Activated naive CD8-positive, alpha-beta T cell treated with anti-CD3 and anti-CD28 coated beads, Interleukin-2, amount 10 ng/mL, durations not matched to agents 7 days and 5 days (primary cell): ENCODE data around the gene ATF7. TPM values are rescaled to one million over a fixed set of nuclear protein-coding genes. Genes with fewer than 3 reads are reported as not detected.
"Not testable (repeated sequence)": the region's sequence is repeated elsewhere in the genome, so short reads cannot be mapped to it uniquely, and the experiment has no call there.

Source experiments
- ATAC-seq: fragments of 150-1000 bp; cut with Tn5 transposase; one replicate; pipeline ENCODE4 v1.10.0; 2021; ENCODE audit warnings: low read depth, moderate library complexity
- POLR2A ChIA-PET: fragments of 350-600 bp; sonication (Branson Sonifier 250); formaldehyde crosslinking; loops from one replicate; lab custom pipeline; 2021; ENCODE audit warnings: antibody characterized with exemption; lab: Charles Lee
- DNase-seq: peaks from one replicate; pipeline ENCODE4 v3.0.0; 2021
- H3K27ac Mint-ChIP-seq: one replicate; pipeline ENCODE4 v1.8.0; 2022; ENCODE audit warnings: mild to moderate bottlenecking, mixed read lengths
- H3K27me3 Mint-ChIP-seq: one replicate; pipeline ENCODE4 v1.8.0; 2022; ENCODE audit warnings: mild to moderate bottlenecking, moderate library complexity, mixed read lengths
- H3K36me3 Mint-ChIP-seq: one replicate; pipeline ENCODE4 v1.8.0; 2021; ENCODE audit warnings: mild to moderate bottlenecking, mixed read lengths
- H3K4me1 Mint-ChIP-seq: one replicate; pipeline ENCODE4 v1.8.0; 2021; ENCODE audit warnings: mixed read lengths
- H3K4me3 Mint-ChIP-seq: one replicate; pipeline ENCODE4 v1.8.0; 2022; ENCODE audit warnings: mild to moderate bottlenecking, moderate library complexity, mixed read lengths
- H3K9me3 Mint-ChIP-seq: one replicate; pipeline ENCODE4 v1.8.0; 2021; ENCODE audit warnings: mixed read lengths
- total RNA-seq, 2 experiments: library from RNA; stranded (reverse); gene quantifications; one replicate each; pipeline ENCODE4 v1.2.3, GENCODE V29; 2021

ATF7 gene
- total RNA-seq, 2 experiments from 2014 or later, result 30.2 to 33.5 TPM

DNA sequence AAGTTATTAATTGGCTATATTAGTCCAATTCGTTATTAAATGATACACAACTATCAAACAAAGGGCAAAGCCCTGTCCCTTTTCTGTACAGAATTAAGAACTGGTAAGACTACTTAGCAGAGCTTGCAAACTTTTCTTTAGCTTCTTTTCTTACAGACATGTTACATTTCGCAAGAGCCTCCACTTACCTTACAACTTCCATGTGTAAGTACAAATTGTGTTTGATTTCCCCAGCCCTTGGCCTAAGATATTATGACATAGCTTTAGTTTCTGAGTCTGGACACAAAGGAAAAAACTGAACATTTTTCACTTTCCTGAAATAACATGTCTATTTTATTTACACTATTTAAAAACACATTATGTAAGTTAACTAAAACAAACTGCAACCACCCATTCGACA is 1.7 kb downstream of the ATF7 start:
- no peak for DNase-seq
- no peaks in the 10 kb centered on the region for H3K27me3 Mint-ChIP-seq
- H3K4me1 Mint-ChIP-seq, result peaks cover 20% of the 10 kb centered on the region
- no peak for ATAC-seq
- POLR2A ChIA-PET, result interaction anchor here (1.7 to 1.8 kb wide), 2 partner anchors 51 to 81 kb away, joined by 4 to 6 read pairs; partner anchors contain the start of gene ATP5MC2
- H3K4me3 Mint-ChIP-seq, result peak overlapping the region; percentile 96
- peaks cover 3% of the 10 kb centered on the region for H3K36me3 Mint-ChIP-seq
- no peak overlapping the region for H3K27ac Mint-ChIP-seq
- H3K9me3 Mint-ChIP-seq, result no peaks in the 10 kb centered on the region

- Mint-ChIP-seq H3K36me3 (peaks cover 3% of the 10 kb centered on the region), H3K4me3 (peak overlapping the region; percentile 96), H3K27me3 (no peaks in the 10 kb centered on the region), H3K4me1 (peaks cover 21% of the 10 kb centered on the region), H3K27ac (peak overlapping the region; percentile 50), H3K9me3 (no peaks in the 10 kb centered on the region)
- no peak for ATAC-seq
- DNase-seq, result no peak
- POLR2A ChIA-PET, result interaction anchor here (1.7 to 1.8 kb wide), 2 partner anchors 52 to 80 kb away, joined by 4 to 6 read pairs; partner anchors contain the start of gene ATP5MC2
These were observed 2.4 kb downstream of the ATF7 start for GRCh38 chr12:53623548-53624385.

DNA sequence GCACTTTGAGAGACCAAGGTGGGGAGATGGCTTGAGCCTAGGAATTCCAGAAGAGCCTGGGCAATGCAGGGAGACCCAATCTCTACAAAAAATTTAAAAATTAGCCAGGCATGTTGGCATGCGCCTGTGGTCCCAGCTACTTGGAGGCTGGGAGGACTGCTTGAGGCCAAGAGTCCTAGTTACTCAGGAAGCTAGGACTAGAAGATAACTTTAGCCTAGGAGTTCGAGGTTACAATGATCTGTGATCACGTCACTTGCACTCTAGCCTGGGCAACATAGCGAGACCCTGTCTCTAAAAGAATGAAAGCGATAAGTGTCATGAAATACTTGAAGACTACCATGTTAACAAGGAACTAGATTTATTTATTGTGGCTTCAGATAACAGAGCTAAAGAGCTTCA is 3.5 kb downstream of the ATF7 start:
- Mint-ChIP-seq H3K27ac (no peak overlapping the region), H3K36me3 (peaks cover 3% of the 10 kb centered on the region), H3K4me3 (no peak overlapping the region), H3K4me1 (peaks cover 31% of the 10 kb centered on the region), H3K27me3 (no peaks in the 10 kb centered on the region), H3K9me3 (no peaks in the 10 kb centered on the region)
- POLR2A ChIA-PET, result interaction anchor here (0.6 to 1.7 kb wide), 3 partner anchors 9 to 53 kb away, joined by 3 to 6 read pairs (median 3); partner anchors contain the start of gene ATP5MC2
- no peak for DNase-seq
- no peak for ATAC-seq

GRCh38 chr12:53618275-53618674 is 7.9 kb downstream of the ATF7 start:
- peak overlapping the region; percentile 67 for H3K27ac Mint-ChIP-seq
- POLR2A ChIA-PET, result interaction anchor here (0.6 to 1.9 kb wide), 3 partner anchors 9 to 134 kb away, joined by 4 read pairs; partner anchors contain the start of gene ATP5MC2
- H3K4me1 Mint-ChIP-seq, result peaks cover 17% of the 10 kb centered on the region
- H3K36me3 Mint-ChIP-seq, result peaks cover 7% of the 10 kb centered on the region
- H3K4me3 Mint-ChIP-seq, result peak overlapping the region; percentile 68
- H3K27me3 Mint-ChIP-seq, result no peaks in the 10 kb centered on the region
- H3K9me3 Mint-ChIP-seq, result no peaks in the 10 kb centered on the region
- no peak for ATAC-seq
- no peak for DNase-seq

DNA sequence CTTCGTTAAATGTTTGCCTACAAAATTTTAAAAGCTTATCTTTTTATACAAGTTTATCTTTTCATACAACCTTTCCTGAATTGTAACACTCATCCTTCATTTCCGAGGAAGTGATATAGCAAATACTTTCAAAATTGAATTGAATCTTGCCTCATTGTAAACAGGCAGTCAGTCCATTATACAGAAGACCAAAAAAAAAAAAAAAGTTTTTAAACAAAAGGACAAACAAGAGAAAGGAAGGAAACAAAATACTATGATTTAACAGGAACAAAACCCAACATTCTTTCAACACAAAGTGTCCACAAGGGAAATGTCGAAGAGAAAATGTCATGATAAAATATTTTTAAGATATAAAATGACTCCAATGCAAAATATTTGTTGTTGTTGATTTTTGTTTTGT is 8.5 kb downstream of the ATF7 start:
- POLR2A ChIA-PET, result interaction anchor here (1.9 kb wide), 1 partner anchor 58 kb away, joined by 4 read pairs; the partner anchor contains the start of gene ATP5MC2
- peak overlapping the region; percentile 68 for H3K4me3 Mint-ChIP-seq
- peak overlapping the region; percentile 67 for H3K27ac Mint-ChIP-seq
- no peak for ATAC-seq
- H3K36me3 Mint-ChIP-seq, result peaks cover 7% of the 10 kb centered on the region
- H3K27me3 Mint-ChIP-seq, result no peaks in the 10 kb centered on the region
- H3K4me1 Mint-ChIP-seq, result peaks cover 17% of the 10 kb centered on the region
- no peaks in the 10 kb centered on the region for H3K9me3 Mint-ChIP-seq
- DNase-seq, result no peak

- Mint-ChIP-seq H3K9me3 (no peaks in the 10 kb centered on the region), H3K27ac (no peak overlapping the region), H3K36me3 (peaks cover 7% of the 10 kb centered on the region), H3K27me3 (no peaks in the 10 kb centered on the region), H3K4me3 (no peak overlapping the region), H3K4me1 (peaks cover 17% of the 10 kb centered on the region)
- ATAC-seq (no peak), DNase-seq (no peak)
- POLR2A ChIA-PET, result interaction anchor here (0.7 to 1.9 kb wide), 2 partner anchors 59 kb away, joined by 3 to 4 read pairs; partner anchors contain the start of gene ATP5MC2
These were observed 9.2 kb downstream of the ATF7 start for GRCh38 chr12:53616950-53617349.

DNA sequence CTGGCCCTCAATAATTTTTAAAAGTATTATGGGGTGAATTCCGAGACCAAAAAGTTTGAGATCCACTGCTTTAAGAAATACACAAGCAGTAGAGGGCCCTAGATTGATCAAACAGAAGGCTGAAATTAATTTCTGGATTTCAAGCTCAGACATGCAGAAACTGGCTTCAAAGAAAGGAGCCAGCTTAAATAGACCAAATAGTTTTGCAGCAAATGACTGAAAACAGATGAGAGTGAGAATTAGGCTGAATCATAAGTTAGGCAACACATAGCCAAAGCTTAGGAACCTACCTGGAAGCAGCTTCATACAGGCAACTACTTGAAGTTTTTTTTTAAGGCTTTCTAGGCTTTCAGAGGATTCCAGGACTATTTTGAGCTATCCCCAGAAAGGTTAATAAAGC is 12.4 kb downstream of the ATF7 start:
- no peak overlapping the region for H3K27ac Mint-ChIP-seq
- H3K4me3 Mint-ChIP-seq, result no peak overlapping the region
- H3K36me3 Mint-ChIP-seq, result peaks cover 5% of the 10 kb centered on the region
- DNase-seq (no peak), ATAC-seq (no peak)
- no peaks in the 10 kb centered on the region for H3K9me3 Mint-ChIP-seq
- POLR2A ChIA-PET, result interaction anchor here (0.7 kb wide), 1 partner anchor 9 kb away, joined by 3 read pairs; no protein-coding TSS in a partner anchor
- peaks cover 16% of the 10 kb centered on the region for H3K4me1 Mint-ChIP-seq
- no peaks in the 10 kb centered on the region for H3K27me3 Mint-ChIP-seq

GRCh38 chr12:53612978-53613377 is 13.2 kb downstream of the ATF7 start:
- H3K36me3 Mint-ChIP-seq, result peaks cover 8% of the 10 kb centered on the region
- H3K4me3 Mint-ChIP-seq, result no peak overlapping the region
- H3K27ac Mint-ChIP-seq, result no peak overlapping the region
- DNase-seq (no peak), ATAC-seq (no peak)
- POLR2A ChIA-PET, result no interaction called here
- H3K9me3 Mint-ChIP-seq, result no peaks in the 10 kb centered on the region
- peaks cover 7% of the 10 kb centered on the region for H3K4me1 Mint-ChIP-seq
- no peaks in the 10 kb centered on the region for H3K27me3 Mint-ChIP-seq

DNA sequence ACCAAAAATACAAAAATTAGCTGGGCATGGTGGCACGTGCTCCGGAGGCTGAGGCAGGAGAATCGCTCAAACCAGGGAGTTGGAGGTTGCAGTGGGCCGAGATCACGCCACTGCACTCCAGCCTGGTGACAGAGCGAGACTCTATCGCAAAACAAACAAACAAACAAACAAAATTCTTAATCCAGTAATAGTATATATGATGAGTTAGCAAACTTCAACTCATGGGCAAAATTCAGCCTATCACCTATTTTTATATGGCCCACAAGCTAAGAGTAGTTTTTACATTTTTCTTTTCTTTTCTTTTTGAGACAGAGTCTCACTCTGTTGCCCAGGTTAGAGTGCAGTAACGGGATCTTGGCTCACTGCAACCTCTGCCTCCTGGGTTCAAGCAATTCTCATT is 14.9 kb downstream of the ATF7 start:
- Mint-ChIP-seq H3K27me3 (no peaks in the 10 kb centered on the region), H3K9me3 (no peaks in the 10 kb centered on the region), H3K27ac (no peak overlapping the region), H3K4me3 (no peak overlapping the region), H3K36me3 (peaks cover 6% of the 10 kb centered on the region), H3K4me1 (peaks cover 4% of the 10 kb centered on the region)
- DNase-seq (no peak), ATAC-seq (no peak)
- POLR2A ChIA-PET, result no interaction called here

- peaks cover 13% of the 10 kb centered on the region for H3K4me1 Mint-ChIP-seq
- H3K4me3 Mint-ChIP-seq, DNase-seq, H3K36me3 Mint-ChIP-seq, H3K27ac Mint-ChIP-seq, ATAC-seq, H3K27me3 Mint-ChIP-seq, H3K9me3 Mint-ChIP-seq, POLR2A ChIA-PET: not testable (repeated sequence)
These were observed 19.5 kb downstream of the ATF7 start for GRCh38 chr12:53606688-53607087.

- no peaks in the 10 kb centered on the region for H3K27me3 Mint-ChIP-seq
- ATAC-seq (no peak), DNase-seq (no peak)
- POLR2A ChIA-PET, result no interaction called here
- peaks cover 5% of the 10 kb centered on the region for H3K36me3 Mint-ChIP-seq
- peaks cover 13% of the 10 kb centered on the region for H3K4me1 Mint-ChIP-seq
- no peak overlapping the region for H3K27ac Mint-ChIP-seq
- H3K9me3 Mint-ChIP-seq, result no peaks in the 10 kb centered on the region
- H3K4me3 Mint-ChIP-seq, result no peak overlapping the region
These were observed 21.6 kb downstream of the ATF7 start for GRCh38 chr12:53604581-53604980.

DNA sequence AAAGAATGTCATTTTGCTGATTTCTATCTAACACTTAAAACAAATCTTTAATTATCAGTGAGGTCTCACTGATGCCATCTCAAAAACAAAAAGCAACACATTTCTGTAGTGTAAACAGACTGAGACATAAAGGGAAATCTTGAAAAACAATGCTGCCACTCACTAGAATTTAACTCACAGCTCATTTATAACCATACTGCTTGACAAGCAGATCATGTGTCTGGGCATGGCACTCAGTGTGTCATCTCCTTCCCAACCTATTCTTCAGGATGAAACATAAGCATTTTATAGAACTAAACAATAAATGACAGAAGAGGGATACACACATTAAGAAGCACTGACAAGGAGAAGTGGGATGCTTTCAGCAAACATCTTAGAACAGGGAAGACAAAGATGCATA is 22.4 kb downstream of the ATF7 start:
- POLR2A ChIA-PET, result interaction anchor here (0.6 kb wide), 1 partner anchor 19 kb away, joined by 3 read pairs; no protein-coding TSS in a partner anchor
- Mint-ChIP-seq H3K4me1 (peaks cover 13% of the 10 kb centered on the region), H3K27me3 (no peaks in the 10 kb centered on the region), H3K4me3 (no peak overlapping the region), H3K27ac (no peak overlapping the region), H3K36me3 (peaks cover 5% of the 10 kb centered on the region), H3K9me3 (no peaks in the 10 kb centered on the region)
- DNase-seq (no peak), ATAC-seq (no peak)

DNA sequence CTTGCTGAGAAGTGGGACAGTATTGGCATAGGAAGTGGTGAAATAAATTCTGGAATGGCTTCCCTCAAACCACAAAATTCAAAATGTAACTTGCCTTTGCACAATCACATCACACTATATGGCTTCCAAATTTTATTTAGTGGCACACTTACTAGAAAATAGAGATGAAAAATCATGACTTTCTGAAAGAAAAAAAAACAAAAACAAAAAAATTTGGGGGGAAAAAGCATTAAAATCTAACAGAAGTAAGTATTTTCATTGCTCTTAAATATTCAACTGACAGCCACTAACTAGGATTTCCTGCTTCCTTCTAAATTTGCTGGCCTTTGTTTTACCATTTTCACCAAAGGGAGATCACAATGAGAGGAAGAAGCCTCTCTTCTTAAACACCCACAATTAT is 23.0 kb downstream of the ATF7 start:
- Mint-ChIP-seq H3K4me1 (peaks cover 13% of the 10 kb centered on the region), H3K9me3 (no peaks in the 10 kb centered on the region), H3K4me3 (peak overlapping the region; percentile 20), H3K27ac (no peak overlapping the region), H3K27me3 (no peaks in the 10 kb centered on the region), H3K36me3 (peaks cover 4% of the 10 kb centered on the region)
- ATAC-seq, result no peak
- no peak for DNase-seq
- POLR2A ChIA-PET, result no interaction called here
